Kidney capillary endothelial cell (primary cell): ENCODE measurements around the gene HOXD4.
A peak's percentile ranks its signal among the peaks of the same experiment; 100 is the strongest.

ENCODE experiments used
- DNase-seq: peaks from one replicate; pipeline ENCODE4 v3.0.0-alpha.2; 2018; ENCODE audit warnings: low spot score

Gene HOXD4

DNA sequence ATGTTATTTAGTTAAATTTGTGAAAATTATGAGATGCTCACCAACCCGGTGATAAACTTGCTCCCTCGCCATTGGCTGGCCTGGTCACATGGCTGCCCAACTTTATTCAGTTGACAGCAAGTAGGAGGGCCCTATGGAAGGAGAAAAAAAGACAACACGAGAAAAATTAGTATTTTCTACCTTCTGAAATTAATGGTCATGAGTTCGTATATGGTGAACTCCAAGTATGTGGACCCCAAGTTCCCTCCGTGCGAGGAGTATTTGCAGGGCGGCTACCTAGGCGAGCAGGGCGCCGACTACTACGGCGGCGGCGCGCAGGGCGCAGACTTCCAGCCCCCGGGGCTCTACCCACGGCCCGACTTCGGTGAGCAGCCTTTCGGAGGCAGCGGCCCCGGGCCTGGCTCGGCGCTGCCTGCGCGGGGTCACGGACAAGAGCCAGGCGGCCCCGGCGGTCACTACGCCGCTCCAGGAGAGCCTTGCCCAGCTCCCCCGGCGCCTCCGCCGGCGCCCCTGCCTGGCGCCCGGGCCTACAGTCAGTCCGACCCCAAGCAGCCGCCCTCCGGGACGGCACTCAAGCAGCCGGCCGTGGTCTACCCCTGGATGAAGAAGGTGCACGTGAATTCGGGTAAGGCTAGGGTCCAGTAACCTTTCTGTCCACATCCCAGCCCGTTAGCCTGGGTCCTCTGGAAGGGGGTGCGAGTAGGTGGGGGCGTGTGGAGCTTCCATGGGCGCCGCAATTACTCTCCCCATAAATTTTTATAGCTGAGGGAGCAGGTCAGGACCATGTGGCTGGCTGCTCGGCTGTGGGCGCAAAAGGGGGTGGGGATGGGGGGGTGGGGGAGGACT lies at the start of gene HOXD4:
Gene HOXD4, plus strand, starts transcription at position 109 of the 846 bp plus-strand sequence. Its CDS starts 84 bp downstream, at position 193.
- DNase-seq: no peak

DNA sequence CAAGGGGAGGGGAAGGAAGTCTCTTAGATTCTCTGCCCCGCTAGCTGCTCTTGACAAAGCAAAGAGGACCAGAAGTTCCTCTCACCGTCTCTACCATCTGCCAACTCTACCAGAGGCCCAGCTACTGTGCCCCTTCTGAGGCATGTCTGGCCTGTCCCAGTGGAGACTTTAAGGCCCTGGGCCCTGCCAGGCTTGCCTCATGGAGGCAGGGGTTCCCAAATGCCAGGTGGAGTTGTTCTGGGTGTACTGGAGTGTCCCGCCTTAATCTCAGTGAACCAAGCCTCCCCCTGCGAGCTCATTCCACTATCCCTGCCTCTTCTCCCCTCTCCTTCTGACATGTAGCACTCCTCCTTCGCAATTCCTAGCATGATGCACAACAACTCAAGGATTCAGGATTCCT lies 49.5 kb upstream of the HOXD4 start:
- DNase-seq: no peak

GRCh38 chr2:176102309-176102866 lies 49.0 kb upstream of the HOXD4 start:
- no peak for DNase-seq

DNA sequence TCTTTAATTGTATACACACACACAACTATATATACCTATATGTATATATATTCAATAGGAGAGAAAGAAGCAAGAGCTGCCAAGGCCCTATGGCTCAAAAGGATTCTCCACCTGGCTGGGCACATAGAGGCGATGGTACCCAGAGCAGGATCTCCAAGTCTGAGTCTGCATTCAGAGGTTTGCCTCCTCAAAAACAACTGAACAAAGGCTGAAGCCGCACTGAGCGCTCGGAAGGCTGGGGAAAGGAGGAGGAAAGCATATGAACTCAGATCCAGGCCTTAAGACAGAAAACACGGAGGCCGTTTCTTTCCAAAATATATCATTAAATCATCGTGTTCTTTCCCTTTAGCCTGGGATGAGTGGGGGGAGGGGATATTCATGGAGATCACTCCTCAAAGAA lies 48.2 kb upstream of the HOXD4 start:
- no peak for DNase-seq

GRCh38 chr2:176103742-176104315 lies 47.5 kb upstream of the HOXD4 start:
- no peak for DNase-seq

DNA sequence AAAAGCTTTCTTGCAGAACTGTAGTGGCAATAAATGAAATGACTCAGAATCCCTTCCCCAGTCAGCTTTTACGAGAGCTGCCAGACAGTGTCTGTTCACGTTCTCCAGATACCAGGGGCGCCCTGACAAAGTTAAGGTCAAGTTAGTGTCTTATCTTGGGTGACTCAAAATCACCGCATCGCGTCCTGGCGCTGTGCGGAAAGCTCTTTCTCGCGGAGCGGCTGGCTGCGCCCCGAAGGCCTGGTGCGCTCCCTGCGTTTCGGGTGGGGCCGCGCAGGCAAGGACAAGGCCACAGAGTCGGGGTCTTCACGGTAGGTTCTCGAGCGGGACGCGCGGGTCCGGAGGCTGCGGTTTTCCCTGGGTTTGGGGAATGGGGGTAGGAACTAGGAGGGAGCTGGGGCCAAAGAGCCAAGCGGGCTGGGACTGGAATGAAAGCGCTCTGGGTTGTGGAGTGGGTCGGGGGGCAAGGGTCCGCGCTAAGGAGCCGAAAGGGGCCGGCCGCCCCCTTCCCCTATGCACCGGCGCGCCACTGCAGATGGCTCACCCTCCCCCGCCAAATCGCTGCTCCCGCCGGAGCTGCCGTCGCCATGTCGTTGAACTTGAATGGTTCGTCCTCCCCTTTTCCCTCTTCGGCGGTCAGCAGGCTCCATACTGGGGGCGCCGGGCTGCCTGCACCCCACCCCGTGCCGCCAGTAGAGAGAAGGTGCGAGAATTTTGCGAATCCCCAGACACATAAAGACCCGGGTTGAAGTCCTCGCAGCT lies 46.9 kb upstream of the HOXD4 start:
- DNase-seq: no peak

DNA sequence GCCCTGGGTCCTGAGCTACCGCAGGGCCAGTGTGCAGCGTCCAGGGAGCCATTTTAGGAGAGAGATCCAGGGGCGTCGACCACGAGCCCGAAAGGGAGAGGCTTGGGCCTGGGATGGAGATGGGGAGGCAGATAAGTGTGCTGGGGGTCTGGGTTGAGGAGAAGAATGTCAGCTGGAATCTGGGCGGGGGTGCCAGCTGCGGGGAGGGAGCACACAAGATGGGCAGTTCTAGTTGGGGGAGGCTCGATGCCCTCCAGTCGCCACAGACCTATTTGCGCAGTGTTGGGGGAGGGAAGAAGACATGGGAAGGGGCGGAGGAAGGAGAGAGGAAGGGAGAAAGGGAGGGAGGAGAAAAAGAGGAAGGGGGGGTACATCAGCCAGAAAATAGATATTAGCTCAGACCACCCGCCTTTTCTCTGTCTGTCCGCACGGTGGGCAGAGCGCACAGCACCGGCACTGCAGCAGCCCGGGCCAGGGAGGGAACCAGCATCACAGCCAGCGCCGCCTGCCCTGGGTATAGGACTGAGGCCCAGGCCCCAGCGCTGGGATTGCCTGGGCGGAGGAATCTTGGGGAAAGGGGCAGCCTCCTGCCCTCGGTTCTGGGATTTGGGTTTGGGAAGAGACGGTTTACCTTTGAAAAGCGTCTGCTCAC lies 46.1 kb upstream of the HOXD4 start:
- no peak for DNase-seq

DNA sequence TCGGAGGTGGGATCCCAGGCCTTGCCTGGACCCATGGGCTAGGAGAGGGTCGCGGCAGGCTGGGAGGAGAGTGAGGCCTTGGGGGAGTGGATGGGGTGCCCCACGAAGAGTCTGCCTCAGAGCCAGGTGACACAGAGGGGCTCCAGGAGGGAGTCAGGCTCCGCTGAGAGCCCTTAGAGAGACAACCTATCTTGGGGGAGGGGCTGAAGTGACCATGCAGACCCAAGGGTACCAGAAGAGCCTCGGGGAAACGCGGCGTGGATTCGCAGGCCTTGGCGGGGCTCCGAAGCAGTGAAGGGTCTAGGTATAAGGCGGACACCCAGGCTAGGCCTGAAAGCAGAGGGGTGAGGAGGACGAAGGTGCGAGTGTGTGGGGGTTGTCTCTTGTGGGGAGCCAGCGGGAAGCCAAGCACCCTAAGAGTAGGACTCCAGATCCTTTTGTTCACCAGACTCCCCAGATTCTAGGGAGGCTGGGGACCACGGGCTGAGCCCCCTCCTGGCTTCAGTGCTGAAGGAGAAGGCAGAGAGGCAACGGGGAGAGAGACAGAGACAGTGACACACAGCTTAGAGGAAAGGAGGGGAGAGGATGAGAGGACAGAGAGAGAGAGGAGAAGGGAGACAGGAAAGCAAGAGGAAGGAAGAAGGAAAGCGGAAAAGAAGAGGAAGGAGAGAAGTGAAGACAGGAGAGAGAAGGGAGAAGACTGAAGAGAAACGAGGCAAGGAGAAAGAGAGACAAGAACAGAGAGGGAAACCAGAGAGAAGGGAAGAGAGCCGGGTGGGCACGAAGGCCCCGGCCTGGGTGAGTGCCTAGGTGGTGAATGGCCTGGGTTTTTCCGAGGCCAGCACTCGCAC lies 45.4 kb upstream of the HOXD4 start:
- DNase-seq: no peak

GRCh38 chr2:176106581-176107539 lies 44.5 kb upstream of the HOXD4 start, which contains the start of gene HOXD11:
HOXD11 (plus strand) TSS chr2:176107280; CDS start chr2:176107356, 76 bp downstream.
- DNase-seq: no peak

- no peak for DNase-seq
Measured at GRCh38 chr2:176107731-176108181, 43.6 kb upstream of the HOXD4 start.

DNA sequence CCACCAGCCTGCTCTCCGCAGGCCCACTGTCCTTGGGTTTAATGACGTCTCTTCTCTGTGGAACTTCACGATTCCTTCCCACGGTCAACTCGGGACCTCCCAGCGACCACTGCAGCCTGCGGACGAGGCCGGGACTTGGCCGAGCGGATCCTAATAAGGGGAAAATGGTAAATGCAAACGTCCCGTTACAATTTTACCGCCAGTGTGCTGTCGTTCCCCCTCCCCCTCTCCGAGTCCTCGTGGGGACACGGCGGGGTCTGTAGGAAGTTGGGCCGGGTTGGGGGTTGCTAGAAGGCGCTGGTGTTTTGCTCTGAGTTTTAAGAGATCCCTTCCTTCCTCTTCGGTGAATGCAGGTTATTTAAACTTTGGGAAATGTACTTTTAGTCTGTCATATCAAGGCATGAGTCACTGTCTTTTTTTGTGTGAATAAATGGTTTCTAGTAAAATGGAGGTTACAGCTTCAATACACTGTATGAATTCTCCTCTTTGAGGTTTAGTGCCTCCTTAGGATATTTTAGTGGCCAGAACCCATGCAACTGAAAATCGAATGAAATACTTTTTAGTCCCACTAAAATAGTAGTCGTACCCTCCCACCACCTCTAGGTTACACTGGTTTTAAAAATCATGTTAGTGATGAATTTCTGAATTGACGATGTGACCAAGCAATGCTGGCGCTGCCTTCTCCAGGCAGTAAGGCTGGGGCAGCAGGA lies 42.0 kb upstream of the HOXD4 start:
- DNase-seq: no peak

- no peak for DNase-seq
Measured at GRCh38 chr2:176109946-176110345, 41.4 kb upstream of the HOXD4 start.

GRCh38 chr2:176110415-176111308 lies 40.7 kb upstream of the HOXD4 start:
- no peak for DNase-seq

- peak; percentile 62 for DNase-seq
Measured at GRCh38 chr2:176111309-176111663, 40.1 kb upstream of the HOXD4 start.

DNA sequence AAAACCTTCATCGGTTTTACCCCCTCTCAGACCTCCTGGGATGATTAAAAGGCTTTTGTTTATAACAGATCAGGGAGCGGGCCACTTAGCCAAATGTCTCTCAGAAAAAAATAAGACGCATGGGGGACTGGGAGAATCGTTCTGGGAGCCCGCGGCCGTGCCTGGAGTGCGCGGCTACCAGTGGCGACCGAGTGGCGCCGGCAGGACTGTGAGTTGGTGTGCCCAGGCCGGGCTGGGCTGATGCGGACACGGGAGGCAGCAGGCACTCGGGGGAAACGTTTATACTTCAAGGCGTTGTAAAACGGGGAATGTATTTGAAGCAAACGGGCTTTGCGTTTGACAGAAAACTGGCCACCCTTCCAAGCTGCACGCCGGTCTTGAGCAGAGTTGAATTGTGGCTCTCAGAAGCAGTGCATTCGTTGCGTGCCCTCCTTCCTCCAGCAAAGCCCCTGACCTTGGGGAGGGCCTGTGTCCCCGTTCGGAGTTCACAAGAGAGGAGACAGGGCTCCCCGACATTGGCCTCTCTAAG lies 39.4 kb upstream of the HOXD4 start:
- no peak for DNase-seq

DNA sequence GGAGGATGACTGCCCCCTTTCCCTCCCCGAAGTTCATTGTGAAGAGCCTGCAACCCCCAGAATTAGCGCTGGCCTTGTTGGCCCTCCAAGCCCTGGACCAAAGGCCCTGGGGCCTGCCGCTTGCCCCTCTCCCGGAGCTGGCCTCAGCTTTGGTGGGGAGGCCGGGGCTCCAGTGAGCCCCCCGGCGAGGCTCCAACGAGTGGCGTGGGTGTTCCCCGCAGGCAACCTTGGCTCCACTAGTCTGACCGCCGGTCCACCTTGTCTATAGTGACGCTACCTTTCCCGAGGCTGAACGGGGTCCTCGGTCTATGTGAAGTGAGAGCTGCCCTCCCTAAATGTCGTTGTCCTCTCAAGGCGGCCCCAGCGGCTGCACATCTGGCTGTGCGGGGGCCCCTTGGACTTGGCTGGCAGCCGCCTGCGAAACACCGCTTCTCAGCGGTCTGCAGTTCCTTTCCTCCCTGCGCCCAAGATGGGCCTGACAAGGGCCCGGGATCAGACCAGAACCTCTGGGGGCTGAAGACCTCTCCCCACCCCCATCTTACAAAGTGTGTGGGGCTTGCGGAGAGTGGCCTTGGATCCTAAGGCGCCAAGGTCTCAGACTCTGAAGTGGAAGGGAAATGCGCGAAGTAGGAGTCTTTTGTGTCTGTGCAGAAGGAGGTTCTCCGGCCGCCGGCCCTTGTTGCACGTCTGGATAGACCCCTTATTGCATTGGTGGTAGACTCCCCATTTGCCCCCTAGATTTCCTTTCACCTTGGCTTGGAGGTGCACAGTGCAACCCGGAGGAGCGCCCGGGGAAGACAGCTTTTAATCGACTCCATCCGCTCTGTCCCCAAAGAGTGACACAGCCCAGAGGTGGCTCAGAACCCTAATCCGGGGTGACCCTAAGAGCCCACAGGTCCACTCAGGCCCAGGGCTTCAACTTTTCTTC lies 38.7 kb upstream of the HOXD4 start:
- no peak for DNase-seq
